Heart left ventricle (tissue), 16 donors: Measurements from ENCODE around the gene TAS1R3. TPM values are rescaled to one million over a fixed set of nuclear protein-coding genes. Genes with fewer than 3 reads are reported as not detected.

Experiments used
- ATAC-seq, 4 donors: fragments of 200-7000 bp; cut with Tn5 transposase; one replicate each; pipeline ENCODE4 v1.9.1; 2020 to 2022; ENCODE audit warnings: moderate library complexity in 4 of 4, mild to moderate bottlenecking in 3 of 4, moderate number of reproducible peaks in 1 of 4
- DNase-seq, 5 donors: peaks; one replicate each; pipeline ENCODE4 v3.0.0-alpha.2; 2020
- H3K27ac ChIP-seq, 12 donors: fragments of 200-600 bp; sonication (generic) in 4 of 12; one replicate each; pipeline versions ENCODE4 v1.5.0 to v1.8.0; 2016 to 2022; ENCODE audit warnings: mild to moderate bottlenecking in 2 of 12
- H3K27me3 ChIP-seq, 9 donors: fragments of 200-600 bp; sonication (generic) in 2 of 9; one replicate each; pipeline versions ENCODE4 v1.5.1 to v1.8.0; 2016 to 2022; ENCODE audit warnings: mild to moderate bottlenecking in 3 of 9
- H3K36me3 ChIP-seq, 9 donors: fragments of 200-600 bp; sonication (generic) in 2 of 9; one replicate each; pipeline versions ENCODE4 v1.5.0 to v1.8.0; 2018 to 2022; ENCODE audit warnings: mild to moderate bottlenecking in 2 of 9
- H3K4me1 ChIP-seq, 12 donors: fragments of 200-600 bp; sonication (generic) in 4 of 12; one replicate each; pipeline versions ENCODE4 v1.5.0 to v1.8.0; 2016 to 2022; ENCODE audit warnings: mild to moderate bottlenecking in 3 of 12
- H3K4me3 ChIP-seq, 12 donors: fragments of 200-600 bp; sonication (generic) in 4 of 12; one replicate each; pipeline versions ENCODE4 v1.5.0 to v1.8.0; 2017 to 2022; ENCODE audit warnings: mild to moderate bottlenecking in 9 of 12, moderate library complexity in 4 of 12
- H3K9me3 ChIP-seq, 12 donors: fragments of 200-600 bp; sonication (generic) in 4 of 12; one replicate each; pipeline versions ENCODE4 v1.5.0 to v1.8.0; 2016 to 2022; ENCODE audit warnings: mild to moderate bottlenecking in 1 of 12
- CTCF ChIP-seq, 12 donors: fragments of 200-600 bp; sonication (generic) in 4 of 12; IDR thresholded peaks; one replicate each; pipeline versions ENCODE4 v1.5.0 to v1.8.0; 2018 to 2022; ENCODE audit warnings: antibody characterized with exemption in 12 of 12, mild to moderate bottlenecking in 5 of 12
- POLR2A ChIP-seq, 2 donors: fragments of 450-650 bp; IDR thresholded peaks; one replicate each; pipeline ENCODE4 v1.6.1; 2017; ENCODE audit warnings: antibody characterized with exemption in 2 of 2, mild to moderate bottlenecking in 2 of 2, moderate library complexity in 2 of 2
- WGBS, 4 donors: extraction: QIAGEN DNeasy Blood & Tissue Kit in 2 of 4; methylation state at CpG; one replicate each; pipeline versions ENCODE4 v1.1.5 to v1.1.7; 2013 to 2018; 5-methylcytosine and 5-hydroxymethylcytosine counted together
- intact Hi-C, 10 donors: fragments of 100-400 bp; cut with DNase I; formaldehyde crosslinking; loops; one replicate each; pipeline versions ENCODE4 v1.11.1 to v1.14.2; 2022
- polyA plus RNA-seq, 2 donors: library from polyadenylated mRNA; stranded (reverse); fragments of 200-250 nt; gene quantifications; one replicate each; pipeline ENCODE4 v1.2.3, GENCODE V29; 2013
- total RNA-seq, 9 donors: library from RNA; depleted of rRNA in 2 of 9; stranded (reverse); fragments of >200 nt in 2 of 9; fragmentation: NEBNext Ultra II Directional in 3 of 9; extraction: Animal tissue kit (Norgen Biotek cat#: 25700) in 3 of 9; gene quantifications; one replicate each; pipeline versions ENCODE4 v1.1.0 to v1.2.4, GENCODE V29; 2016 to 2023
- donor health status: ischemic (EF 13 %, LVEDD 7.1; RV severe dilation, severe dysfunction).
- donor health status: healthy with polysubstance abuse.
- donor health status: DM: no; HTN: yes; CAD: no.
- donor health status: DM: no; HTN: no; CAD: no.
- donor health status: ischemic (EF 25% LVEDD 6.9; RV normal size, moderate dysfunction).
- donor health status: ischemic (EF 25% LVEDD 5.7; RV mildly dilated, moderate dysfunction).
- donor health status: healthy.
- donor health status: DM: yes; HTN: yes; CAD: no.
- donor health status: ischemic (EF 35%, LVEDD 5.7; RV mildly dilated, moderate dysfunction).
- donor health status: nonischemic (EF 11% LVEDD 7.7; RV severe dilation, severe dysfunction).
- donor health status: DM: yes; HTN: yes; CAD: no.
- donor health status: PGD.
- donor health status: ischemic (EF 29% LVEDD 5.4; RV normal size, mild dysfunction).
- donor health status: nonischemic (EF 23%, LVEDD 6.1; RV moderate dilation, normal function).

The TAS1R3 gene
- total and polyA plus RNA-seq, 11 donors: 0.21 to 1.3 (median 0.38) TPM

- Histone ChIP-seq H3K4me1 (peaks cover 18 to 48% (median 35%) of the 10 kb centered on the region in 12 donors), H3K9me3 (no peaks in the 10 kb centered on the region), H3K27me3 (no peaks in the 10 kb centered on the region), H3K4me3 (peak overlapping the region in 1 of 12 donors; percentile 82), H3K27ac (peak overlapping the region in 6 of 12 donors; percentile 66 to 87 (median 79)), H3K36me3 (peaks cover 0 to 12% (median 0%) of the 10 kb centered on the region in 9 donors)
- TF ChIP-seq POLR2A (IDR thresholded peaks at IDR 0.05) (no peak), CTCF (IDR thresholded peaks at IDR 0.05) (no peak)
- 75 to 87% (median 83%) methylated on average over 11 to 13 of the region's 13 CpGs for WGBS, 4 donors
- intact Hi-C loops: no loop called here
- ATAC-seq (no peak), DNase-seq (no peak)
Observed at GRCh38 chr1:1303736-1304135, 27.3 kb upstream of the TAS1R3 start.

GRCh38 chr1:1304331-1305299 is 26.5 kb upstream of the TAS1R3 start:
- Histone ChIP-seq H3K27me3 (no peaks in the 10 kb centered on the region), H3K36me3 (peaks cover 0 to 10% (median 0%) of the 10 kb centered on the region in 9 donors), H3K4me1 (peaks cover 18 to 56% (median 43%) of the 10 kb centered on the region in 12 donors), H3K27ac (peak overlapping the region; percentile 46 to 87 (median 80)), H3K9me3 (no peaks in the 10 kb centered on the region), H3K4me3 (peak overlapping the region; percentile 17 to 95 (median 90))
- ATAC-seq: peak; percentile 0 to 50 (median 8)
- TF ChIP-seq CTCF (IDR thresholded peaks at IDR 0.05) (no peak), POLR2A (IDR thresholded peaks at IDR 0.05) (peak in 1 of 2 donors; percentile 16)
- DNase-seq: peak; percentile 82 to 91 (median 85)
- intact Hi-C loops: no loop called here
- WGBS, 4 donors: 20 to 36% (median 30%) methylated on average over 15 to 29 of the region's 29 CpGs

DNA sequence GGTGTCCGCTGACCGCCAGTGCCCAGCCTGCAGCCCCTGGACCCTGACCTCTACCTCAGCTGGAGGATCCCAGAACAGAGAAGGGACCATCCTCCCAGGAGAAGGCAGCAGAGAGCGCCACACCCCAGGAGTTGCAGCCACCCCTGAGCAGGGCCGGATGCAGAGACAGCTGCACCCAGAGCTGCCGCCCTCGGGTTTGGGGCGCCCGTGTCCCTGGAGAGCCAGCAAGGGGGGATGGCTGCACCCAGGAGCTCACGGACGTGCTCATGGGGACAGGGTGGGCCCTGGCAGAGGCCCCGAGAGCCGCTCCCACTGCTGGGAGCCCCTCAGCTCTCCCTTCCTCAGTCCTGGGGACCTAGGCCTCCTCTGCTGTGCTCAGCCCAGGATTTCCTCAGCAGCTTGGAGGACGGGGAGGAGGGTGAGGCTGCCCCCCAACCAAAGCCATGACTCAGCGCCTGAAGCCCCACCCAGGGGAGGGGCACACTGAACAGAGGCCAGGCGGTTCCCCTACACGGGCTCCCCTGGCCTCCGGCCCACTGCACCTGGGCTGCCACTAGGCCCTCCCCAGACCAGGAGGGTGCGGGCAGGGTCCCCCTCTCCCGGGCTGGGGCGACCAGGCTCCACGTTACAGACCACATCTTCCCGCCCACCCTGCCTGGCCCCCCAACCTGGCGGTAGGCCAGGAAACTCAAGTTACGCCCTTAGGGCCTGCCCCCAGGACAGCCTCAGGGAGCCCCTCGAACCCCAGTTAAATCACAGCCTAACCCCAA is 25.6 kb upstream of the TAS1R3 start:
- peak overlapping the region; percentile 46 to 87 (median 80) for H3K27ac ChIP-seq

More for the DNA sequence above, 25.6 kb upstream of the TAS1R3 start:
- peaks cover 0 to 10% (median 3%) of the 10 kb centered on the region in 9 donors for H3K36me3 ChIP-seq
- ATAC-seq: peak; percentile 9 to 58 (median 22)
- peaks cover 18 to 60% (median 45%) of the 10 kb centered on the region in 12 donors for H3K4me1 ChIP-seq
- peak; percentile 72 to 87 (median 82) for DNase-seq
- no peaks in the 10 kb centered on the region for H3K9me3 ChIP-seq
- peak overlapping the region; percentile 17 to 95 (median 90) for H3K4me3 ChIP-seq
- no peaks in the 10 kb centered on the region for H3K27me3 ChIP-seq
- intact Hi-C loops: no loop called here
- 22 to 46% (median 32%) methylated on average over 14 to 25 of the region's 25 CpGs for WGBS, 4 donors
- TF ChIP-seq CTCF (IDR thresholded peaks at IDR 0.05): peak in 1 of 12 donors; percentile 13
- TF ChIP-seq POLR2A (IDR thresholded peaks at IDR 0.05): no peak
